Measurements from ENCODE around the gene HCN4.

HCN4 gene

GRCh38 chr15:73378089-73378488, 9.3 kb upstream of the HCN4 start:
- no peak for DNase-seq

- DNase-seq: no peak
These were observed 7.1 kb upstream of the HCN4 start for GRCh38 chr15:73375755-73376305.

DNA sequence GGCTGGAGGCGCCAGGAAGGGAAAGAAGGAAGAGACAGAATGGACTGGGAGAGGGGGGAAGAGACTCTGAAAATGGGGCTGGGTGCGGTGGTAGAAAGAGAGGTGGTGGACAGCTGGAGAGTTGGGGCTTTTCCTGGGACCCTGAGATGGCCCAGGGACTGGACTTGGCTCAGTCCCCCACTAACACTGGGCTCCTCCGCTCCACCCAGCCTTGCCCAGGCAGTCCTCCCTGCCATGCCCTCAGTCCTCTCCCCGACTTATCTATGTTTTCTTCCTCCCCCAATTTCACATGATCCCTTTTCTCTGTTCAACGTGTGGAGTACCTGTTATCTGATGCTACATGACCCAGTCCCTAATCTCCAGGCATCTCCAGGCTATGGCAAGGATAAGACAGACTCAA, 6.3 kb upstream of the HCN4 start:
- no peak for DNase-seq

GRCh38 chr15:73374604-73375003, 5.8 kb upstream of the HCN4 start:
- no peak for DNase-seq

GRCh38 chr15:73373221-73373620, 4.5 kb upstream of the HCN4 start:
- no peak for DNase-seq

DNA sequence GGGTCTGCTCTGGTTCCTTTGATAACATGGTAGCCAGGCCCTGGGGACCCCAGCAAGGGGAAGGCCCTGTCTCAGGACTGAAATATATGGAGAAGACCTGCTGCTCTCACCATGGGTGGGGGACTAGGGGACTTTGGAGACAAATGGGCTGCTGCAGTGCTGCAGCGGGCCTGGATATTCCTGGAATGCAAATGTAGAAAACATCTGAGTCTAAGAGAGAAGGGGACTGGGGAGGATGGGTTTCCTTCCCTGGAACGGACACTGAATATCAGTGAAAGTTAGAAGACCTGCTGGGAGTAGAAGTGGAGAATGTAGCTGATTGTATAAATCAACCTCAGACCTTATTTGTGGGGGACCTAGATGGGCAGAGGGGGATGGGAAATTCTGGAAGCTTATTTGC, 3.1 kb upstream of the HCN4 start:
- DNase-seq: no peak

- no peak for DNase-seq
These were observed 1.4 kb upstream of the HCN4 start for GRCh38 chr15:73370151-73370550.

DNA sequence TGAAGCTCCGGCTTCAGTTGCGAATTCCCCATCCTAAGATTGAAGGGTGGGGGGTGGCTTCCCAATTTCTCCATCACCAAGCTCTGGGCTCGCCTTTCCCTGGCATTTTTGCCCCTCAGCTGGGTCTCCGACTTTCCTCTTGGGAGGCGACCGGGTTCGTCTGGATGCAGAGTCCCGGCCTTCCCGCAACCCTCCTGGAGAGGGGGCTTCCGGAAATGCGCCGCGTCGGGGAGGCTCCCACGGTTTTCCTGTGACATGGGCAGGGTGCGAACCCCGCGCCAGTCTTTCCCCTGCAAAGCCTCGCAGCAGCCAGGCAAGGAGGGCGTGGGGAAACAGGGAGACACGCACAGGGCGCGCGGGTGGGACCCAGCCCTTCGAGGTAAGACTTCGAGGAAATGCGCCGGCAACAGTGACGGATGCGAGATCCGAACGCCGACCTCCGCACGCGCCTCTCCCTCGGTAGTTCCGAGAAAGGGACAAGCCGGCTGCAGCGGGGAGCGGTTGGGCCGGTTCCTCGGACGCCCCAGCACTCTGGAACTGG, 466 bp upstream of the HCN4 start:
- no peak for DNase-seq

- no peak for DNase-seq
These were observed 996 bp downstream of the HCN4 start for GRCh38 chr15:73367624-73368300.

DNA sequence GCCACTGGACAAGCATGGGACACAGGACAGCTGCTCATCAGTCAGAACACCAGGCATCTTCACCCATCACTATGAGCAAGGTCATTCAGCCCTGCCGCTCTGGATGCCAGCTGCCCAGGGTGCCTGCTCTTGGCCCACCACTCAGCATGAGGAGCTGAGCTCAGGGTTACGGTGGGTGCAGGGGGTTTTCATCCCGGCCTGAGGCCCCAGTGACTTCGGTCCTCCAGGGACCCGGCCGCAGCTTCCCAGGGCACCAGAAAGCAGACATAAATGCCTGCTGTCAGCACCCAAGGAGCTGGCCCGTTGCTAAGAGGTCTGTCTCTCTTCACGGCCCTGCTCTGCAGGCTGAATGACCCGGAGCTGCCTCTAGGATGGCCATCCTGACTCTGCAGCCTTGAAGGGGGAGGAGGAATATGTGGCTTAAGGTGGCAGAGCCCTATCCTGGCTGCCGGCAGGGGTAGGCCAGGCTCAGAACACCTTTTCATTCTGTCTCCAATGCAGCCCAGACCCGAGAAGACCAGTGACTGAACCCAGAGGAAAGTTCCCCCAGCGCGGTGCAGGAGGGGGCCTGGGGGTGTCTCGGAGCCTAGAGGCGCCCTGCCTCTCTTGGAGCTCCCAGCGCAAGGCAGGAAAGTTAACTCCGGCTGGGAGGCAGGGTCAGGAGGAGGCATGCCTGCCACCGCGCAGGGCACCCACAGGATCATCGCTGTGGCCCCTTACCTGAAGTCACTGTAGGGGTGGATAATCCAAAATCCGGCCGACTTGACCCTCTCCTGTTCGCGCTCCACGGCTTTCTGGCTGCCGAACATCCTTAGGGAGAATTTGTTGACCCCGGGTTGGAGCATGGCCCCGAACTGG, 1.8 kb downstream of the HCN4 start:
- DNase-seq: no peak

- no peak for DNase-seq
These were observed 4.7 kb downstream of the HCN4 start for GRCh38 chr15:73364070-73364469.

DNA sequence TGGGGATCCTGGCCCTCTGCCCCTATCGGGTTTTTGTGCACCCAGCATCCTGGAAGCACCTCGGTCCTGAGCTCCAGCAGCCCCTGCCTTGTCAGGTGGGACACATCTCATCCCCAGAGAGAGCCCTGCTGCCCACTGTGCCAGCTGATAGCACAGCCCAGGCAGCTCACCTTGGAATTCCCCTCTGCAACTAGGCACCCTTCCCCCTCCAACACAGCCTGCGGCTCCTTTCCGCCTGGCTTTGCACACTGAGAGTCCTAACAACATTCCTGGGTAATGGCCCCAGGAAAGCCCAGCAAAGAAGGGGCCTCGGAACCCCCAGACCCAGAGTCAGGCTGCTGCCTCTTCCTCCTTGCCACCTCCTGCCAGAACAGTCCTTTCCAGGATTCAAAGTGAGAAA, 5.9 kb downstream of the HCN4 start:
- DNase-seq: no peak

DNA sequence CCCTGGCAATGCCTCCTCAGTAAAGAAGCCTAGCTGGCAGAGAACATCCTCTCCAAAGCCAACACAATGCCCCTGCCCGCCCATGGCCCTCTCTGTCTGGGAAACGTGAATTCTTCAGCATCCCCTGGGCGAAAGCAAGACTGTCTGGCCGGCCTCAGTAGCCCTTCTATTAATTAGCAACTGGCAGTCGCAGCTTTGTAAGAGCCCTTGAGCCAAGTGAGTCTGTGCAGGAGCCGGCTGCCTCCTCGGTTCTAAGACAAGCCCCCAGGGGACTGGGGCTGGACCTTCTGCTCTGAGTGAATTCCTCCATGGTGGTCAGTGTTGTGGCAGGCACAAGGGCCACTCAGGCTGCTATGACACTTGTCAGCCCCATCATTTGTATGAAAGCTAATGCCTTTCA, 7.4 kb downstream of the HCN4 start:
- no peak for DNase-seq

- no peak for DNase-seq
These were observed 9.1 kb downstream of the HCN4 start for GRCh38 chr15:73359651-73360050.

- DNase-seq: no peak
These were observed 10.6 kb downstream of the HCN4 start for GRCh38 chr15:73357999-73358665.

DNA sequence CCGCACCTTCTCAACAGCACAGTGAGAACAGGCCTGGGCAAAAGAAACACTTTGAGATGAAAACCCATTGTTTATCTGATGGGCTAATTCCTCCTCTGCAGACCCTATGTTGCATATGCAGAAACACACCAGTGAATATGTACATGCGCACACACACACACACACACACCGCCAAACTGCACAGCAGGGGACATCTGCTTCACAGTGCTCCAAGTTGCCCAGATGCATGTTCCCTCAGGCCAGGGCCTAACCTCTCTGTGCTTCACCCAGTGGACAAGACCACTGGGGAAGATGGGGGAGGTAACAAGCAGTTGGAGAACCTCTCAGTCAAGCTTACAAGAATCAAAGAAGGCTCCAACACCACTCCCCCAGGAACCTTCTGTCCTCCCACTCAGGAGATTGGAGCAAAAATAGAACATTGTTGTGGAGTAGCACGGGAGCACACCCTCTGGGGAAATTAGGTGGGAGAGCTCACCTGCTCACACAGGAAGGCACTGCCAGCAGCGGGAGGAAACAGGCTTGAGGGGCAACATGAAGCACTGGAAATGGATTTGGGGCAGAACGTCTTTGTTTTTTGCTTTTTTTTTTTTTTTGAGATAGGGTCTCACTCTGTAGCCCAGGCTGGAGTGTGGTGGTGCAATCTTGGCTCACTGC, 13.0 kb downstream of the HCN4 start:
- DNase-seq: no peak

GRCh38 chr15:73354241-73354640, 14.5 kb downstream of the HCN4 start:
- DNase-seq: no peak

GRCh38 chr15:73353734-73354133, 15.0 kb downstream of the HCN4 start:
- DNase-seq: no peak

GRCh38 chr15:73352082-73352481, 16.7 kb downstream of the HCN4 start:
- no peak for DNase-seq

DNA sequence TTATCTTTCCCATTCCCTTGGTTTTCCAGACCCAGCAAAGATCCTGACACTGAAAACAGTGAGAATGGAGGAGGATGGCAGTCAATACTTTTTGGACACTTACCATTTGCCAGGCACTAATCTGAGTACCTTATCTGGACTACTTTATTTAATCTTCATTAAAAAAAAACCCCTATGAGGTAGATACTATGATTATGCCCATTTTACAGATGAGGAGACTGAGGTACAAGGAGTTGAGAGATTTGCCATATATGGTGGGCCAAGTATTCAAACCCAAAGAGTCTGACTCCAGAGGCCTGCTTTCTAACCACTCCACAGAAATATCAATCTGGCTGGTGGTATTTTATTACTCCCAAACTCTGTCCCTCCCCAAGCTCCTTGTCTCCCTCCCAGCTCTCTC, 19.6 kb downstream of the HCN4 start:
- DNase-seq: no peak

DNA sequence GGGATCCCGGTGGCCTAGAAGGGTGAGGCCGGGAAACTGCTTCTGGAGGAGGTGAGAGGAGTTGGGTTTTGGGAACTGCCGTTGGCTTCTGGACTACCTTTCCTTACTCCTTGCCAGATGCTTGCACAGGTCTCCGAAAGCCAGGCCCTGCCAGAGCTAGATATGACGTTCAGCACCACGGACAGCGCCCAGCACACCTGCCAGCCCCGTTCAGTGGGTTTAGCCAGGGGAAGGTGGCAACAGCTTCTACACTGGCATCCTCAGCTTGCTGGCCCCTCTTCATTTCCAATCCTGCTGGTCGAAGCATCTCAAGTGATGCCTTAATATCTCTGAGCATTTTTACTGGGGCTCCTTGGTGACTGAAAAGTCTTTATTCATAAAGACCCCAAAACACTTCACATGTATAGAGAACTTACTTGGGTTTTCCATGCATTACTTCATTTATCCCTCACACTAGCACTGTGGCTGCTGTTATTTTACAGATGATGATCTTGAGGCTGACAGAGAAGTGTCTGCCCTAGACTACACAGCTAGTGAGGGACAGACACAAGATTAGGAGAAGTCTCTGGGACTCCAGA, 21.9 kb downstream of the HCN4 start:
- DNase-seq: peak; percentile 59 to 65

- no peak for DNase-seq
These were observed 23.1 kb downstream of the HCN4 start for GRCh38 chr15:73345658-73346057.

Measured in stimulated activated CD4-positive, alpha-beta T cell treated with anti-CD3 and anti-CD28 coated beads, Interleukin-2, amount 100 ng/mL, for 24 hours (primary cell).